COR-L47 (cell line): ENCODE data around the gene SERPINA10.

Experiments
- DNase-seq: peaks from one replicate; lab custom pipeline; 2025; lab: John Stamatoyannopoulos, UW

The SERPINA10 gene, protein sequence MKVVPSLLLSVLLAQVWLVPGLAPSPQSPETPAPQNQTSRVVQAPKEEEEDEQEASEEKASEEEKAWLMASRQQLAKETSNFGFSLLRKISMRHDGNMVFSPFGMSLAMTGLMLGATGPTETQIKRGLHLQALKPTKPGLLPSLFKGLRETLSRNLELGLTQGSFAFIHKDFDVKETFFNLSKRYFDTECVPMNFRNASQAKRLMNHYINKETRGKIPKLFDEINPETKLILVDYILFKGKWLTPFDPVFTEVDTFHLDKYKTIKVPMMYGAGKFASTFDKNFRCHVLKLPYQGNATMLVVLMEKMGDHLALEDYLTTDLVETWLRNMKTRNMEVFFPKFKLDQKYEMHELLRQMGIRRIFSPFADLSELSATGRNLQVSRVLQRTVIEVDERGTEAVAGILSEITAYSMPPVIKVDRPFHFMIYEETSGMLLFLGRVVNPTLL

DNA sequence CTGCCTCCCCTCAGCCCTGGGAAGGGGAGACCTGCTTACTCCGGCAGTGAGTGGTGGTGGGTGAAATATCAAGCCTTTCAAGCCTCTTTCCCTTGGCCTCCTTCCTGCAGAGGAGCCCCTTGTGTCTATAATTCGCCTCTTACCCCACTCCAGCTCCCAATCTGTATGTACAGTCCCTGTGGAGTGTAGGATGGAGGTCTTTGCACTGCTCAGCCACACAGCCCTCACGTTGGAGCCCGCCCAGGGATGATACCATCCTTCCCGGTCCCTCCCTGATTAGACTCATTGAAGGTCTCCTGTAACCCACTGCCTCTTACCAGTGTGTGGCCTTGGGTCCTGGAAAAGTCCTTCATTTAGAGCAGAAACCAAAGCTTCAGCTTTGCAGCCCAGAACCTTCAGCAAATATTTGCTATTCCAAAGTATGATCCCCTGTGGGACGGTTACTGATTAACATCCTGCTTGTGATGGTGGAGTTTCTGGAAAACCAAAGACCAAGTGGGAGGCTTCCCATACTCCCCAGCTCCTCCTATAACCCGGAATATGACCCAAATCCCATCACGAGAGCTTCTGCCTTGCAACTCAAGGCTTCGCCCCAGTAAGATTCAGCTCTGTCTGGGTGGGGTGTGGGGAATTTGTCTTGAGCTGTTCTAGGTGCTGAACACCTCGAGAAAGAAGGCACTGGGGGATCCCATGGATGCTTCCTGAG lies at the start of gene SERPINA10:
SERPINA10 (minus strand) TSS at position 397 of the 706 bp plus-strand sequence. CDS start 2,675 bp downstream, outside the sequence.
- no peak for DNase-seq

DNA sequence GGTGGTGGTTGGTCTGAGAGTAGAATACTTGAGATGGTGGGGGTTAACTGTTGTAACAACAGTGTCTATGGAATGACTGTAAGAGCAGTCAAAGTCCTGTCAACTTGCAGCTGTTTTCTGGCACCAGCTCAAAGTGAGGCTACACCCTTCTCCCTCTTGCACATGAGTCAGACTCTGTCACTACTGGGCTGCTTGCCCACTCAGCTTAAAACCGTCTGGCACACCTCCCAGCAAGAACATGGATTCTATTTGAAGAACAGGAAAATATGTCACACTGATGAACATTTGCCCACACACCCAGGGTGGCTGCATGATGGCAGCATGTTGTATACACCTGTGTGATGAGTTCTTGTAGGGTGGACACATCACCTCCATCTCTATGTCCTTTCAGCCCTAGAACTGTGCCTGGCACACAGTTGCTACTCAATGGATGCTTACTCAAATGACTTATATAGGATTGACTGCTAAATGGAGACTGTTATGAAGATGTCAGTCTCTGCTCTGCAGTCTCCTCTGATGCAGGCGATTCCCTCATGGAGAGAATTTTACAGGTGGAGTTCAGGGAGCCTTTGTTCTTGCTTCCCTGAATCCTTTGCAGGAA lies 49.4 kb upstream of the SERPINA10 start:
- DNase-seq, result peak; percentile 94

DNA sequence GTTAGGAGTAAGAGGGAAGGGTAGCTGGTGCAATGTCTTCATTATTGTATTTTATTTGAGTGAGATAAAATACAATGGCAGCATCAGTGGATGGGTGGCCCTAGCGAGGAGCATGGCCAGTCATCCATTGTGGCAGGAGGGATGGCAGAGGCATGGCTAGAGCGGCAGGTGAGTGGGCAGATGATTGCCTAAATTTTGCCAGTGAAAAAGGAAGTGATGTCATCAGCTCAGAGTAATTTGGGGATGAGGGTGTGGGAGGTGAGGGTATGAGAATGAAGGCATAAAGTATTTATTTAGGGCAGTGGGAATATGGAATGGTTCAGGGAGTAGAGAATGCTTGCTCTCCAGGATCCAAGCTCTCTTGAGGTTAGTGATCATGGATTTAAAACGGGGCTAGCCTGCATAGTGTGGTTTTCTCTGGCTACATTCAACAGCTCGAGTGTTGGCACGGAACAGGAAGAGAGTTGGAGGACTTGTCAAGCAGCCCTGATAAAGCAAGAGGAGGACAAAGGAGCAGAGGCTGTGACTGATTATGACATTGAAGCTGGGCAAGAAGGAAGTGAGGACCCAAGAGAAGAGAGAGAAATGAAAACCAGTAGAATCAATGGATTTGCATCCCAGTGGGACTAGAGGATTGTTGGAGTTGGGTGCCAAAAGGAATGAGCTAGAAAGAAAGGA lies 48.7 kb upstream of the SERPINA10 start:
- DNase-seq, result no peak

DNA sequence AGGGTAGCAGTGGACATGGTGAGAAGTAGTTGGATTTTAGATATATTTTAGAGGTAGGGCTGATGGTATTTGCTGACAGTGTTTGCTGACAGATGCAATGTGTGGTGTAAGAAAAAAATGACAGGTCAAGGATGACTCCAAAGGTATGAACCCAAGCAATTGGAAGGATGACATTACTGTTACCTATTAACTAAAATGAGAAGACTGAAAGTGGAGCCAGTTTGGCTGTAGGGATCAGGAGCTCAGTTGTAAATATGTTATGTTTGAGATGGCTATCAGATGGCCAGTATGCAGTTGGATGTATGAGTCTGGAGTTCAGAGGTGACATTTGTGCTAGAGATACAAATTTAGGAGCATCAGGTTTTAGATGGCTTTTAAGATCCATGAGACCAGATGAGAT lies 47.5 kb upstream of the SERPINA10 start:
- no peak for DNase-seq

DNA sequence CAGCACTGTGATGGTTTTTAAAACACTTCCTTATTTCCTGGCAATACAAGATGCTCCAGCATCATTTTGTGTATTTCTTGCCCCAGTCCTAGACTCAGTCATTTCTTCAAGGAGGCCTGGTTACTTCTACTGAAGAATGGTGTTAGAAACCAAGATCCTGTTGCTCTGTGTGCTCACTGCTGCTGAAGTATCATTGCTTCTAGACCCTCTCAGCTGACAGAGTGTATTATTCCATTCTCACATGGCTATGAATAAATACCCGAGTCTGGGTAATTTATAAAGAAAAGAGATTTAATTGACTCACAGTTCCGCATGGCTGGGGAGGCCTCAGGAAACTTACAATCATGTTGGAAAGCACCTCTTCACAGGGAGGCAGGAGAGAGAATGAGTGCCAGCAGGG lies 45.0 kb upstream of the SERPINA10 start:
- no peak for DNase-seq

DNA sequence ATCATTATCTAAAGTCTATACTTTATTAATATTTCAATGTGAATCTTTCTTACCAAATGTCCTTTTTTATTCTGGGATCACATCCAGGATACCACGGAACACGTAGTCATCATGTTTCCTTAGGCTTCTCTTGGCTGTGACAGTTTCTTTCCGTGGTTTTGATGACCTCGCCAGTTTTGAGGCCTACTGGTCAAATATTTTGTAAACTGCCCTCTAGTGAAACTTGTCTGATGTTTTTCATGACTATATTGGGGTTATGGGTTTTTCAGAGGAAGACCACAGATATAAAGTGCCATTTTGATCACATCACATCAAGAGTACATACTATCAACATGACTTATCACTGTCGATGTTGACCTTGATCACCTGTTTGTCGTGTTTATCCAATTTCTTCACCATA lies 44.2 kb upstream of the SERPINA10 start:
- DNase-seq, result no peak

DNA sequence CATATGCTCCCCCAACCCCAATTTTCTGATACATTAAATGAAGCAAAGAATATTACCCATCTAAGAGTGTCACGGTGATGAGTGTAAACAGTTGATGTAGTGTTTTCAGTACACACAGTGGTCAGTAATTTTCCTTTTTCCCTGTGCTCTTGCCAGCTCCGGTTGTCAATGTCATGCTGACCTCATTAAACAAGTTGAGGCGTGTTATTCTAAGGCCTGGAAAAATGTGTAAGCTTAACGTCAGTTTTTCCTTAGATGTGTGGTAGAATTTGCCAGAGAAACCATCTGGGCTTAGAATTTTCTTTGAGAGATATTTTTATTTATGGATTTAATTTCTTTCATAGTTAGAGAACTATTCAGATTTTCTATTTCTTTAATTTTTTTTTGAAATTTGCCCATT lies 41.8 kb upstream of the SERPINA10 start:
- no peak for DNase-seq

DNA sequence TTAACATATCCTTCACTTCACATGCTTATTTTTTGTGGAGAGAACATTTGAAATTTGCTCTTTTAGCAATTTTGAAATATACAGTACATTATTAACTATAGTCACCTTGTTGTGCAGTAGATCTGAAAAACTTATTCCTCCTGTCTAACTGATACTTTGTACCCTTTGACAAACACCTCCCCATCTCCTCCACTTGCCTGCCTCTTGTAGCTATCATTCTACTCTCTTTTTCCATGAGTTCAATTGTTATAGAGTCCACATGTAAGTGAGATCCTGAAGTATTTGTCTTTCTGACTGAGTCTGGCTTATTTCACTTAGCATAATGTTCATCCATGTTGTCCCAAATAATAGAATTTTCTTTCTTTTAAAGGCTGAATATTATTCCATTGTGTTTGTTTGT lies 39.5 kb upstream of the SERPINA10 start:
- no peak for DNase-seq

DNA sequence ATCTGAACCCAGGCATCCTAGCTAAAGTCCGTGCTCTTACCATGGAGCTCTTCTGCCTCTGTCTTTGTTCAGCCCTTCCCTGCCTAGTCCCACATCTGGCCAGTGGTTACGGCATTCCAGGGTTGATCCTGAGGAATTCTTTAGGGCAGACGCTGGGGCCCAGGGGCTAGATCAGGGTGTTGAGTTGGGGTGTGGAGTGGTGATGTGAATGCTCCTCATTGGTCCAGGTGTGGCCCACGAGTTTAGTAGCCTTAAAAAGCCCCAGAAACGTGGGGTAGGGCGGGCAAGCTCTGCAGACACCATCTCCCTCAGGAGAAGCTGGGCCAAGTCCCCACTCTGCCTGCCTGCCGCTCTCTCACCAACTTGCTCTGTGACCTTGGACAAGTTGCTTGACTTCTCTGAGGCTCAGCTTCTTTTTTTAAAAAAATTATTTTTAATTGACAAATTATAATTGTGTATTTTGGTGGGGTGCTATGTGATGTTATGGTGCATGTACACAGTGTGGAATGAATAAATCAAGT lies 39.1 kb upstream of the SERPINA10 start:
- DNase-seq, result no peak

DNA sequence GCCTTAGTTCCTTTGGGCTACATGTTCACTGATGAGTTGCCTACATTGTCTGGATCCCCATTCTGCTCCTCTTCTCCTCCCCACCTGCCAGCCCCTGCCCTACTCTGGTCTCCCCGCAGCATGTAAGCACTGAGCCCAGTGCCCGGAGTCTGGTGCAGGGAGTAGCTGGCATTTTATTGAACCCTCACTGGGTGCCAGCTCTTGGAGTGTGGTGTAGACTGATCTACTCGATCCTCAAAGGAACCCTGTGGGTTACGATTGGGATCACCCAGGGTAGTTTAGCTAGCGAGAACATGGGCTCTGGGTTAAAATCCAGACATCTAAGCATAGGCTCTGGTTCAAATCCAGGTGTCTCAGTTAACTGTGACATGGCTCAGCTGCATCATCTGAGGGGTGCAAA lies 38.4 kb upstream of the SERPINA10 start:
- no peak for DNase-seq

DNA sequence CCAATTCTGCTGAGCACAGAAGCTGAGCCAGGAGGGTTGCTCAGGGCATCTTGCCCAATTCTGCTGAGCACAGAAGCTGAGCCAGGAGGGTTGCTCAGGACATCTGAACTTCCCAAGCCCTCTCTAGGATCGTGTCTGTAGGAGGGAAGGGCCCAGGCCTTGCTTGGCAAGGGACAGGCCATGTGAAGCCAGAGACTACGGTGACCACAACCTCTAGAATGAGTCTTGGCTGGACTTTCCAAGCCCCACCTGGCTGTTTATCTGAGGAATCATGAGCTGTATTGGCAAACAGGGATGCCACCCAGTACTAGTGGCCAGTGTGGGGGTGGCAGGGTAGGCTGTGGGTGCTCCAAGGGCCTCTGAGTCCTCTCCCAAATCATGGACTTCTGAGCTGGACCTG lies 37.8 kb upstream of the SERPINA10 start:
- DNase-seq, result no peak

DNA sequence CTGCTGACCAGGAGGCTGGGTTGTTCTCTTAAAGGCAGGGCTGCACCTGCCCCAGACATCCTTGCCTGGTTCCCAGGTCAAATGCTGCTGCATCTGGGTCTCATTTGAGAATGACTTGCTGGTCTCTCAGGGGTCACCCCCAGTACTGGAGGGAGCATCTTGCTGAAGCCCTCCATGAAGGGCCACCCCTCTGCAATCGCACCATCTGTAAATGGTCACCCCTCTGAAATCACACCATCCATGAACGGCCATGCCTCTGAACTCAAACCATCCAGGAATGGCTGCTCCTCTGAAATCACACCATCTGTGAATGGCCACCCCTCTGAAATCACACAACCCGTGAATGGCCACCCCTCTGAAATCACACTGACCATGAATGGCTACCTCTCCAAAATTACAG lies 37.4 kb upstream of the SERPINA10 start:
- no peak for DNase-seq

DNA sequence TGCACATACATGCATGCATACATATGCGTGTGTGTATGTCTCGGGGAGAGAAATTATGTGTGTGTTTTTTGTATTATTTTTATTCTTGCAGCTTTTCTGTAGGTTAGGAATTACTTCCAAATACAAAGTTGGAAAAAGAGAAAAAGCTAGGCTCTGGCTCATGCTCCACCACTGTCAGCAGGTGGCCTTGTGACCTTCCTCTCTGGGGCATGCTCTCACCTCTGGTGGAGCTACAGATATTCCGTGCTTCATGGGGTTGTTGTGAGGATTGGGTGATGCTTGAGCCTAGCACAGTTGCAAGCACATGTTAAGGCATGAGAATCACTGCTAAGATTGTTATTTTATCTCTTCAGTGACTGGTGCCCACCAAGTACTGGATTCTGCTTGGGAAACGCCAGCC lies 36.8 kb upstream of the SERPINA10 start:
- DNase-seq, result no peak

DNA sequence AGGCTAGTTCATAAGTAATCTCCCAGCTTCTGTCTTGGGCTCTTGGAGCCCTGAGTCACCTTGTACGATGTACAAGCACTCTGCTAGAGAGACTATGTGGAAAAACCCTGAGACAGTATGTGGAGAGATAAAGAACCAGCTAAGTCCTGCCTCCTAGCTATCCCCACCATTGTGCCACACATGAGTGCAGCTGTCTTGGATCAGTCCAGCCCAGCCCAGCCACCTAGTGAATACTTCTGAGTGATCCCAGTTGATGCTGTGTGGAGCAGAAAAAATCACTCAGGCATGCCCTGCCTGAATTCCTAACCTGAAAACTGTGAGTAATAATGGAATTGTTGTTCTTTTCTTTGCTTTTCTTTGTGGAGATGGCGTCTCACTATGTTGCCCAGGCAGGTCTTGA lies 35.1 kb upstream of the SERPINA10 start:
- no peak for DNase-seq

DNA sequence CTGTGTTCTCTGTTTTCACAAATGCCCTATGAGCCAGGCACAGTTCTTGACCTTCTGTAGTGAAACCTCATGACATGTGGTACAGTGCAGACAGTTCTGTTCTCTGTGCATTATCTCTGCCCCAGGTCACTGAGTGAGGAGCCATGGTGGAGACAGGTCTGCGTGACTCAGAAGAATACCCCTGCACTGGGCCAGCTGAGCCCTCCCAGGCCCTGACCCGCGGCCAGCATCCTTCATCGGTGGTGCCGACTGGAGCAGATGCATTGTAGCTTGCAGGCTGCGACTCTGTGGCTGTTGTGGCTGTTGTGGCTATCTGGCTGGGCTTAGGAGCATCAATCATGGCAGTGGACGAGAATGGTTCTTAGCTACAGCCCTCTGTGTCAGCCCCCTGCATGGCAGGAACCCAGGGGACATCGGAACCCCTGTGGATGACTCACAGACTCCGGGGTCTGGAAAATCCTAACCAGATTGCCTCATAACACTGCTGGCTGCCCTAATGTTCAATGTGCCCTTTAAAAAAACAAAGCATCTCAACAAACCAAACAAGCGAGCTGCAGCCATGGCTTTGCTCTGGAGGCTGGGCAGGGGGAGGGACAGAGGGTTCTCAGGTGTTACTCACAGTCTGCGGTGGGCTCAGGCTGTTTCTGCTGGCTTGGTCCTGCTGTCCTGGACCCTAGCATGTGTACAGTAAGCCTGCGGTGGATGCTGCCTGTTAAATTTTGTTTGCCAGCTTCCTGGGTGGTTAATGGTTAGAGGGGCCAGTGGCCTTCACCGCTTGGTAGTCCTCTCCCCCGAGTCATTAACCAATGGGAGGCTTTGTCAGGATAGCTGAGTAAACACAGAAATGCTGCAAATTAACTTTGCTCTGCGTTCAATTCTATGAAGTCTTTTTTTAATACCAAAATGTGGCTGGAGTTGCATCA lies 29.8 kb upstream of the SERPINA10 start, which contains the start of gene SERPINA6:
SERPINA6 (minus strand) TSS at position 689 of the 923 bp plus-strand sequence. CDS start 8,688 bp downstream, outside the sequence.
- peak; percentile 48 for DNase-seq

DNA sequence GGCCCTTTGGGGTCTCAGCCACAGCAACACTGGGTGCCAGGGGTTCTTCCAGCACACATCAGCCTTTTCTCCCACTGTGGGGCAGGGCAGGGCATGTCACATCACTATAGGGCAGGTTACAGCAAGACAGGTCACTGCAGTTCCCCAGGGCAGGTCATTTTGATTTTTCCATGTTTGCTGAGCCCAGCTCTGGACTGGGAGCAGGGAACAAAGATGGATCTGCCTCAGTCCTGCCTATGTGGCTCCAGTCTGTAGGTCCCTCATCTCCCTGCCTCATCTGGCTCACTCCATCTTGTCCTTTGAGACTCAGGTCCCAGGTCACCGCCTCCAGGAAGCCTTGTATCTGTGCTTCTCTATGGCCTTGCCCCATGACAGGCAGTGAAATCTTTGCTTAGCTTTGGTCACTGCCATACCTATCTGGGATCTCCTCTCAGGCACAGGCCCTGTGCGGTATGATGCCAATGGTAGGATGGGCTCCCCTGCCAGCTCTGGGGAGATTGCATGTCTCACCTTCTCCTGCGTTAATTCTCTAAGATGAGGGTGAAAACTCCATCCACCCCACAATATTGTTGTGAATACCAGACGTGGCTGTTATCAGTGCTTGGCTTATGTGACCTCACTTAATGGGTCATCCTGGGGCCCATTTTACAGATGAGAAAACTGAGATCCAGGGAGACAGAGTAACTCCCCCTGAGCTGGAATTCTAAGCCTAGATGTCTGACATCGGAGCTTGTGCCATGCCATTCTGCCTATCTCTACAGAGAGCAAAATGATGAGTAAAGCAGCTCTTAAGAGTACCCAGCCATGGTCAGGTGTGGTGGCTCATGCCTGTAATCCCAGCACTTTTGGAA lies 28.6 kb upstream of the SERPINA10 start:
- DNase-seq, result no peak

DNA sequence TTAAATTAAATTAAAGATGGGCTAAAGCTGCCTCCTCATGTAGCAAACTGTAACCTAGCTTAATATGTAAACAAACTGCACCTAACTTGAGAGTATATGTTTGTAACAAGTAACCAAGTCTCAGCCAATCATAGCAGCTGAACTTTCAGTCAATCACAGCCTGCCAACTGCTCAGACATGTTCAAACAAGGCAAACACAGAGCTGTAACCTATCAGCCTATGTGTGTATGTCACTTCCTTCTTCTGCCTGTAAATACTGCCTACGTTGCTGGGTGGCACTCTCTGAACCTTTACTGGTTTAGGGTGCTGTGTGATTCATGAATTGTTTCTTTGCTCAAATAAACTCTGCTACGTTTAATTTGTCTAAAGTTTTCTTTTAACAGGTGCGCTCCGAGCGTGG lies 27.2 kb upstream of the SERPINA10 start:
- DNase-seq, result no peak

DNA sequence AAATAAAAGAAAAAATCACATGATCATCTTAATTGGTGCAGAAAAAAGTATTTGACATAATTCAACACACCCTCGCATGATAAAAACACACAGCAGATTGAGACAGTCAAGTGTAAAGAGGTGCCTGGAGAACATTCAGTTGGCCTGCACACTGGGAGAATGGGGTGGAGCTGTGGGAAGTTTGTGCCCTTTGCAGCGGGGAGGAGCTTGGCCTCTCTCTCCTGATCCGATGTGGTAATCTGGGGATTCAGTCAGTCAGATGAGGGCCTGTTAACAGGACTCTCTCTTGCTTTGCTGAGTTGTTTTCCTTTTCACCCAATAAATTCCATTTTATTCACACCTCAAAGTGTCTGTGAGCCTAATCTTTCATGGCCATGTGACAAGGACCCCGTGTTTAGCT lies 24.2 kb upstream of the SERPINA10 start:
- no peak for DNase-seq

DNA sequence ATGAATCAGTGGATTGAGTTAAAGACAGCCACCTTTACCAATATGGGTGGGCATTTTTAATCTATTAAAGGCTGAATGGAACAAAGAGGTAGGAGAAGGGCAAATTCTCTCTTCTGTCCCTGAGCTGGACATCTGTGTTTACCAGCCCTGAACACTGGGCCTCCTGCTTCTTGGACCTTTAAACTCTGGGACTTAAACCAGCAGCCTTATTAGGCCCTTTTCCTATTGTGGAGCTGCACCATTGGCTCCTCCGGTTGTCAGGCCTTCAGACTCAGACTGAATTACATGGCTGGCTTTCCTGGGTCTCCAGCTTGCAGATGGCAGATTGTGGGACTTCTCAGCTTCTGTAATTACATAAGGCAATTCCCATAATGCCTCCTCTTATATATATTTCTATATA lies 23.6 kb upstream of the SERPINA10 start:
- DNase-seq, result no peak

DNA sequence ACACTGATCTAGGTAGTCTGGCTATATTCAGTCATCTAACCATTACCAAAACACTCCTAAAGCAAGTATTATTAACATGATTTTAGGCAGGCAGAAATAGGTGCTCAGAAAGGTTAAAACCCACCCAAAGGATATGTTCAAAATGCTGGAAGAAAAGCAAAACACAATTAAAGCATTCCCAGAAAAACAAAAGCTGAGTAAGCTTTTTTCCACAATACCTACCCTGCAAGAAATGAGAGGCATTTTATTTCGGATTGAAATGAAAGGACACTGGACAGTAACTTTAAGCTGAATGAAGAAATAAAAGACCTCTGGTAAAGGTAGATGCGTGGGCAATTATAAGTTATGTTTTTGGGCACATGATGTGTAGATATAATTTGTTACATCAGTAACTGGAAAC lies 21.8 kb upstream of the SERPINA10 start:
- DNase-seq, result no peak
